MCF 10A (cell line): ENCODE results near the gene AEBP1. TPM values are rescaled to one million over a fixed set of nuclear protein-coding genes. Genes with fewer than 3 reads are reported as not detected.

Experiments used
- BruUV-seq: library from RNA; stranded (reverse); fragments of 400-500 nt; replicated peaks from 2 replicates; lab custom pipeline; 2021; lab: Mats Ljungman, UMichigan
- CTCF ChIA-PET: fragments of 300-600 bp; sonication (Branson Sonifier 250); formaldehyde crosslinking; extraction: SDS; loops from one replicate; lab custom pipeline; 2021; ENCODE audit warnings: antibody characterized with exemption, inconsistent platforms; lab: Yijun Ruan, JAX
- POLR2A ChIA-PET: fragments of 300-600, 350-650 bp; sonication (Branson Sonifier 250); formaldehyde crosslinking; extraction: SDS; loops from one replicate; lab custom pipeline; 2020; ENCODE audit warnings: antibody characterized with exemption, inconsistent platforms; lab: Yijun Ruan, JAX
- DNase-seq: peaks from one replicate; pipeline ENCODE4 v3.0.0-alpha.2; 2018; ENCODE audit not compliant: unreplicated experiment
- H3K27ac Mint-ChIP-seq: one replicate; pipeline ENCODE4 v1.8.0; 2022; ENCODE audit warnings: mild to moderate bottlenecking, low read depth, mixed read lengths; ENCODE audit not compliant: unreplicated experiment
- H3K27me3 Mint-ChIP-seq: one replicate; pipeline ENCODE4 v1.8.0; 2022; ENCODE audit warnings: mixed read lengths; ENCODE audit not compliant: insufficient read depth, unreplicated experiment
- H3K36me3 Mint-ChIP-seq: one replicate; pipeline ENCODE4 v1.8.0; 2022; ENCODE audit warnings: mild to moderate bottlenecking, moderate library complexity, mixed read lengths; ENCODE audit not compliant: insufficient read depth, unreplicated experiment
- H3K4me1 Mint-ChIP-seq: one replicate; pipeline ENCODE4 v1.8.0; 2022; ENCODE audit warnings: mixed read lengths; ENCODE audit not compliant: insufficient read depth, unreplicated experiment
- H3K4me3 Mint-ChIP-seq: one replicate; pipeline ENCODE4 v1.8.0; 2022; ENCODE audit warnings: mild to moderate bottlenecking, moderate library complexity, mixed read lengths; ENCODE audit not compliant: unreplicated experiment
- H3K9me3 Mint-ChIP-seq: one replicate; pipeline ENCODE4 v1.8.0; 2022; ENCODE audit warnings: mixed read lengths; ENCODE audit not compliant: unreplicated experiment
- intact Hi-C: fragments of 100-400 bp; cut with micrococcal nuclease; formaldehyde crosslinking; loops from 2 replicates; pipeline ENCODE4 v1.14.1; 2022
- total RNA-seq: library from RNA; stranded (reverse); gene quantifications from 2 replicates; pipeline ENCODE4 v1.2.3, GENCODE V29; 2022
- TF ChIP-seq, protein P1 (sequence below): fragments of 200-600 bp; IDR thresholded peaks from one replicate; pipeline ENCODE4 v1.8.0; 2022; ENCODE audit warnings: antibody characterized with exemption, mild to moderate bottlenecking; ENCODE audit not compliant: unreplicated experiment

AEBP1 gene
- total RNA-seq, 1 experiment from 2014 or later, result not detected

GRCh38 chr7:44109991-44110390 lies 5.8 kb downstream of the AEBP1 start:
- peaks cover 22% of the 10 kb centered on the region for H3K36me3 Mint-ChIP-seq
- BruUV-seq, result no TSS peak
- ChIA-PET POLR2A (interaction anchor here (1.4 kb wide), 1 partner anchor 15 kb away, joined by 5 read pairs; no protein-coding TSS in a partner anchor), CTCF (no interaction called here)
- H3K4me3 Mint-ChIP-seq, result no peak overlapping the region
- H3K27ac Mint-ChIP-seq, result no peak overlapping the region
- TF ChIP-seq, protein P1, sequence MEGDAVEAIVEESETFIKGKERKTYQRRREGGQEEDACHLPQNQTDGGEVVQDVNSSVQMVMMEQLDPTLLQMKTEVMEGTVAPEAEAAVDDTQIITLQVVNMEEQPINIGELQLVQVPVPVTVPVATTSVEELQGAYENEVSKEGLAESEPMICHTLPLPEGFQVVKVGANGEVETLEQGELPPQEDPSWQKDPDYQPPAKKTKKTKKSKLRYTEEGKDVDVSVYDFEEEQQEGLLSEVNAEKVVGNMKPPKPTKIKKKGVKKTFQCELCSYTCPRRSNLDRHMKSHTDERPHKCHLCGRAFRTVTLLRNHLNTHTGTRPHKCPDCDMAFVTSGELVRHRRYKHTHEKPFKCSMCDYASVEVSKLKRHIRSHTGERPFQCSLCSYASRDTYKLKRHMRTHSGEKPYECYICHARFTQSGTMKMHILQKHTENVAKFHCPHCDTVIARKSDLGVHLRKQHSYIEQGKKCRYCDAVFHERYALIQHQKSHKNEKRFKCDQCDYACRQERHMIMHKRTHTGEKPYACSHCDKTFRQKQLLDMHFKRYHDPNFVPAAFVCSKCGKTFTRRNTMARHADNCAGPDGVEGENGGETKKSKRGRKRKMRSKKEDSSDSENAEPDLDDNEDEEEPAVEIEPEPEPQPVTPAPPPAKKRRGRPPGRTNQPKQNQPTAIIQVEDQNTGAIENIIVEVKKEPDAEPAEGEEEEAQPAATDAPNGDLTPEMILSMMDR, result no peak
- DNase-seq, result no peak
- H3K27me3 Mint-ChIP-seq, result no peaks in the 10 kb centered on the region
- peaks cover 7% of the 10 kb centered on the region for H3K4me1 Mint-ChIP-seq
- H3K9me3 Mint-ChIP-seq, result no peaks in the 10 kb centered on the region
- intact Hi-C loops, result no loop called here

- no peaks in the 10 kb centered on the region for H3K4me1 Mint-ChIP-seq
- CTCF ChIA-PET, result interaction anchor here (0.6 to 0.9 kb wide), 3 partner anchors 12 to 458 kb away, joined by 3 to 5 read pairs (median 4); partner anchors contain the start of gene POLD2
- DNase-seq, result peak; percentile 13
- intact Hi-C loops, result no loop called here
- H3K36me3 Mint-ChIP-seq, result peaks cover 23% of the 10 kb centered on the region
- no peaks in the 10 kb centered on the region for H3K27me3 Mint-ChIP-seq
- no TSS peak for BruUV-seq
- TF ChIP-seq, protein P1, result no peak
- no peaks in the 10 kb centered on the region for H3K9me3 Mint-ChIP-seq
- POLR2A ChIA-PET, result interaction anchor here (0.6 to 2.3 kb wide), 4 partner anchors 11 to 43 kb away, joined by 3 to 8 read pairs (median 4); no protein-coding TSS in a partner anchor
- no peak overlapping the region for H3K4me3 Mint-ChIP-seq
- no peak overlapping the region for H3K27ac Mint-ChIP-seq
These were observed 6.8 kb downstream of the AEBP1 start for GRCh38 chr7:44110719-44111635.

DNA sequence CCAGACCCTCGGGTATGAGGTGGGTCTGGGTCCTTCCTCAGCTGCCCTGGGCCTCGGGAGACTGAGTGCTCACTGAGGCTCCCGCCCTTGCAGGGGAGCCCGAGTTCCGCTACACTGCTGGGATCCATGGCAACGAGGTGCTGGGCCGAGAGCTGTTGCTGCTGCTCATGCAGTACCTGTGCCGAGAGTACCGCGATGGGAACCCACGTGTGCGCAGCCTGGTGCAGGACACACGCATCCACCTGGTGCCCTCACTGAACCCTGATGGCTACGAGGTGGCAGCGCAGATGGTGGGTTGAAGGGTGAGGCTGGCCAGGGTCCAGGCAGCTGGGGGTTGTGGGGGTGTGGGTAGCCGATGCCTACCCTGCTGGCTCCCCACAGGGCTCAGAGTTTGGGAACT lies 7.6 kb downstream of the AEBP1 start:
- Mint-ChIP-seq H3K27ac (no peak overlapping the region), H3K9me3 (no peaks in the 10 kb centered on the region), H3K27me3 (no peaks in the 10 kb centered on the region), H3K4me1 (no peaks in the 10 kb centered on the region), H3K36me3 (peaks cover 23% of the 10 kb centered on the region), H3K4me3 (no peak overlapping the region)
- TF ChIP-seq, protein P1, result no peak
- no peak for DNase-seq
- intact Hi-C loops, result no loop called here
- CTCF ChIA-PET, result interaction anchor here (0.6 kb wide), 1 partner anchor 59 kb away, joined by 4 read pairs; no protein-coding TSS in a partner anchor
- POLR2A ChIA-PET, result interaction anchor here (0.6 to 2.3 kb wide), 2 partner anchors 11 to 44 kb away, joined by 4 to 8 read pairs; no protein-coding TSS in a partner anchor
- BruUV-seq, result no TSS peak
